HG03135 (cell line): ENCODE measurements around the gene CHRM2.
"Not testable (repeated sequence)": the region's sequence is repeated elsewhere in the genome, so short reads cannot be mapped to it uniquely, and the experiment has no call there.

Experiments
- ATAC-seq: cut with Tn5 transposase; IDR thresholded peaks from one replicate; pipeline ENCODE4 v1.9.1; 2021; ENCODE audit warnings: mild to moderate bottlenecking, moderate library complexity; ENCODE audit not compliant: unreplicated experiment

The CHRM2 gene

DNA sequence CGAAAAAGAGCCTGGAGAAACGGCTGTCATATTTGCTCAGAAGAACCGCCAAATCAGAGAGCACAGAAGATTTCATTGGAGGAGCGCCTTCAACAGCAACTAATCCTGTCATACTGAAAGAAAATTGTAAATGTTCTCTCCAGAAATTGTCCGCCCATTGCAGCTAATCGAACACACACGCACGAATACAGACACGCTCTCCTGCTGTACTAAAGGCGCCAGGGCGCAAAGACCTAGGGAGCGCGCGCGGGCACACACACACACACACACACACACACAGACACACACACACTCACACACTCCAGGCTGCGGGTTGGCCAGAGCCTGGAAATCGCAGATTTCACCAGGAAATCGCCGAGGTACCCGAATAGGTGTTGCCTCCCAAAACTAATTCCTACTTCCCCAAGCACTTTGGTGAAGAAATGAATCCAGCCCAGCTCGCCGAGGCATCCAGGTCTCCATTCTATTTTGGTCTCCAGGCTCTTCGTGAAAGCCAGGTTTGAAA, at the start of gene CHRM2:
CHRM2 (plus strand) TSS at position 157 of the 505 bp plus-strand sequence. CDS start 146,214 bp downstream, outside the sequence.
- ATAC-seq: no peak

- not testable (repeated sequence) for ATAC-seq
Observed at GRCh38 chr7:136831398-136831797, 37.1 kb upstream of the CHRM2 start.

- no peak for ATAC-seq
Observed at GRCh38 chr7:136845899-136846465, 22.5 kb upstream of the CHRM2 start.

DNA sequence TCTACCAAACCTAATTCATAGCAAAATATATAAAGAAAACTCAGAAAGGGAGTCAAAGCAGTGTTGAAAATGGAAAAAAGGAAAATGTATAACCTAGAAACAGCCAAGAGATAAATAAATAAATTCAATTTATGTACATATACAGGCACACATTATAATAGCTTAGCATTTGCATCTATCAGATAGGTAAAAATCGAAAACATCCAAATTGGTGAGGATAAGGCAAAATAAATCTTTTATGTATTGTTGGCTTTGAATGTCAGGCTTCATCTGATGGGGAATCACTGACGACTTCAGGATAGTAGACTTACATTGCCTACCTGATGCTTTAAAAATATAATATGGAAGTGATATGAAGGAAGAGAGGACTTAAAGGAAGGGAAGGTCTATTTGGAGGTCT, 20.6 kb upstream of the CHRM2 start:
- ATAC-seq: no peak

DNA sequence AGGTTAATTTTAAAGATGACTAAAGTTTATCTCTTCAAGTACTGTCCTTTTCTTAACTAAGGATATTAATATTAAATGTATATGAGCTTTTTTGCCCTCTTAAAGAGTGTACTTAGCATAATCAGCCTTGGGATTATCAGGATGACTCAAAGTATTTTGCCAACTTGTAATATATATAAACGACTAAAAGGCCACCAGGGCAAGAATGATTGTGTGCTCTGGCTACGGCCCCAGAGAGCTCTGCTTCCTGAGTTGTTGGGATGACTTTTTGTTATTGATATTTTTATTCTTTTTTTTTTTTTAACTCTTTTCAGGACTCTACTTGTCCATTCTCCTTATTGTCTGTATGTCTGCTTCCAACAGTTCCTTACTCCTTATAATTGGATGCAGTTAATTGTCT, 14.8 kb upstream of the CHRM2 start:
- ATAC-seq: no peak

DNA sequence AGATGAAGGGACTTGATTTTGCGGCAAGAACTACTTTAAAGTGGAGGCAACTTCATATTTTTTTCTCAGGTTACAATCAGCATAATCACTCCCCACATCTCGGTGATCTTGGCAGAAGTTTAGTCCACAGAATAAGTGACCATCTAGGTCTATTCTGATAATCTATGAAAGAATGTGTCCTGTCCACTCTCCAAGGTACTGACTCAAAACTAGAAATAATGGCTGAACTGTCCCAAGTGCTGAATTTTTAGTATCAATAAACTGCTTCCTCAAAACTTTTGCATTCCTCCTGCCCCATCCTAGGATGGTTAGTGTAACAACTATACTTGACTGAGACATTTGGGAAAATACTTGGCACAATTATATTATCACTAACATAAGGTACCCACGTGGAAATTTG, 10.9 kb upstream of the CHRM2 start:
- no peak for ATAC-seq

- no peak for ATAC-seq
Observed at GRCh38 chr7:136859803-136860202, 8.6 kb upstream of the CHRM2 start.

- ATAC-seq: no peak
Observed at GRCh38 chr7:136865236-136865635, 3.2 kb upstream of the CHRM2 start.

GRCh38 chr7:136865777-136866176, 2.7 kb upstream of the CHRM2 start:
- no peak for ATAC-seq

GRCh38 chr7:136869001-136869961, 829 bp downstream of the CHRM2 start:
- no peak for ATAC-seq

GRCh38 chr7:136869991-136870865, 1.8 kb downstream of the CHRM2 start:
- ATAC-seq: no peak

GRCh38 chr7:136870866-136871487, 2.5 kb downstream of the CHRM2 start:
- no peak for ATAC-seq

DNA sequence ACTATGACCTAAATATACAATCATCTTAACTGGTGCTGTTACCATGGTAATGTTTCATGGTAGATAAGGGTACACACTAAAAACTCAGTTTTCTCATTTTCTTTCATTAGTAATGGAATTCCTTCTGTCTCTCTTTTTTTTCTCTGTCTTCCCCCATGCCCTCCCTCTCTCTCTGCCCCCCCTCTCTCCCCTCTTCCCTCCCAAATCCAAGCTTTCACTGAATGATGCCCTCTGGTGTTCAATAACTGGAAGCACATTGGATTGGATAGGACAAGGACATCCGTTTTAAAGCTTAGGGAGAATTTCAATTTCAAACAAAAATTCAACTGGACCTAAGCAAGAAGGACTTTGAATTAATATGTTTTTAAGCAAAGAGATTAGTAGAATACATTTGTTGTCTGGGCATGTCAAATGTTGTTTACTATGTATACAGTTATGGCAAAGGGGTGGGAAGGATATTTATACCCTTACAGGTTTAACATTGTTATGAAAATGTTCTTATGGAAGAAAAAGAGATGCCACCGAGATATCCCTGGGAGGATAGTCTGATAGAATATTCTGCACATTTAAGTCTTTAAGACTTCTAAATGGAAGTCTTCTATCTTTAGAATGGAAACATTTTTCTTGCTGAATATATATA, 6.1 kb downstream of the CHRM2 start:
- no peak for ATAC-seq

DNA sequence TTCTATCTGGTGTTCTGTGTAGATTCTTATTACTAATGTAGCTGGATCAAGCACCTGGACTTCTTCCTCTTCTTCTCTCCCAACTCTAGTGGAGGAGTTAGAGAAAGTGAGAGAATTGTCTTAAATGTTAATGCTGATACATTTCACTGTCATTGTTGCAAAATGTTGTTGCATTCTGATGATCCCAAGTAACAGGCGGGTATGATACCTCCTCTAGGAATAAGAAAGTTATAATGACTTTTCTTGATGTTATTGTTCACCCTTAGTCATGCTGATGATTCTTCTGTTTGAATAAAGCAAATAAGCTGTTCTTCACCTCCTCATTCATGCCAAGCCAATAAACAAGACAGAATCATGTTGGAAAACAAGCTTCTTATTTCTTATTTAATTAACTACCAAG, 9.1 kb downstream of the CHRM2 start:
- ATAC-seq: no peak

DNA sequence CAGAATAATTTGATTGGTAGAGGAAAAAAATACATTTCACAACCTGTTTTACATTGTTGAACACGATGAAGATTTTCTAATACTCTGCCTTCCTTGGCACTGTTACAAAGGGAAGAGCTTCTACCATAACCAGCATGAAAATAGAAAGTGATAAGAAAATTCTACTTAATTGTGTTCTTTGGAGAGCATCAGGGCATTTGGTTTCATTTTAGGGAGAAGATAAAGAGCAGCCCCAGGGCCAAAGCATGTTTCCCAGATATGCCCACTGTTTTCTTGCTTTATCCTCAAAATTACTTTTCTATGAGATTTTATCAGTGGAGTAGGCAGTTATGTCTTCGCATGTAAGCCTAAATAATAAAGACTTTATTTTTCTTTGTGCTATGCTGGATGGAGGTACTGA, 9.5 kb downstream of the CHRM2 start:
- ATAC-seq: no peak

- no peak for ATAC-seq
Observed at GRCh38 chr7:136878878-136879277, 10.4 kb downstream of the CHRM2 start.

GRCh38 chr7:136883046-136883445, 14.6 kb downstream of the CHRM2 start:
- no peak for ATAC-seq

DNA sequence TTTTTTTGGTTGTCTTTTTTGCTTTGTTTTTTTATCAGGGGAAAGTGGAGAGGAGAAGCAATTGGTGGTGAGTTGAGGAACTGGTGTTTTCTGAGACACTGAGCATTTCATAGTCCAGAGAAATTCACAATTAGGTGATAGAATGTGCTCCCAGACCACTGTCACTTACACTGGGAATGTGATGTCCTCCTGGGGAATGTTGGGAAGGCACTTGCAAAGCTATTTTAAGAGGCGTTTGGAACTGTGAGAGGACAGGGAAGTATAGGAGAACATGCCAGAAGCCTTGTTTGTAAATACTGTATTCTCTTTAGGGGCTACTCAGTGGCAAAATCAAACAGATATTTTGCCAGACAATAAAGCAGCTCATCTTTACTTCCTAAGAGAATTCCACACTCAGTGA, 16.0 kb downstream of the CHRM2 start:
- ATAC-seq: no peak

- no peak for ATAC-seq
Observed at GRCh38 chr7:136887317-136887716, 18.9 kb downstream of the CHRM2 start.

DNA sequence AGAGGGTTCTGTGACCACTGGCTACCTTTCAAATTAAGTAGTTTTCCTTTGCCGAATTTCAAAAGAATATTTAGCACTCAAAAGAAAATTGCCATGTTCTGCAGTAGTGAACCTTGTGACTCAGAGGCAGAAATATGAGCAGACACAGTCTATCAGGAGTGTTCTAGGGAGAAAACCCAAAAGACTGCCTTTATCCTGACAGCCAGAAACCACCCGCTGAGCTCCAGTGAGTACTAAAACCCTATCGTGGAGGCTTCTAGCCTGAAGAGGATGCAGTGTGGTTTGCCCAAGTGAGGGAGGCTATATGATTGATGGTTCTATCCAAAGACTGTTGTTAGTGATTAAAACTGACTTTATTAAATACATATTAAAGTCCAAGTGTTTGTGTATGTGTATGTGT, 21.9 kb downstream of the CHRM2 start:
- no peak for ATAC-seq
